ENCODE data around the gene LAMC2.

Gene LAMC2

DNA sequence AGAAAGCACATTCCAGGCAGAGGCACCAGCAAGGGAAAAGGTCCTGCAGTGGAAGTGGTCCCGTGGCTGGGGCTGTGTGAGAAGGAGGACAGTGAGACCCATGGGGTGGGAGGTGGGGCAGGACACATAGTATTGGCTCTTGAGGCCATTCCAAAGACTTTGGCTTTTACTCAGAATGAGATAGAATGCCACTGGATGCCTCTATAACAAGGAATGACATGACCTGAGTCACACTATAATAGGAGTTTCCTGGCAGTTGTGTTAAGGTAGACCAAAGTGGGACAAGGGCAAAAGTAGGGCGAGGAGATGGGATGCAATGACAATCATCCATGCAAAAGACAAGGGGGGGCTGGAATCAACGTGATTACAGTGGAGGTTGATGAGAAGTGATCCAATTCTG, 24.7 kb upstream of the LAMC2 start:
- H3K36me3 Mint-ChIP-seq = no peaks in the 10 kb centered on the region
- H3K4me1 Mint-ChIP-seq = no peaks in the 10 kb centered on the region
- H3K27ac Mint-ChIP-seq = no peak overlapping the region
- H3K9me3 Mint-ChIP-seq = no peaks in the 10 kb centered on the region
- no peak overlapping the region for H3K4me3 Mint-ChIP-seq
- H3K27me3 Mint-ChIP-seq = peaks cover 10% of the 10 kb centered on the region
- ATAC-seq = no peak

DNA sequence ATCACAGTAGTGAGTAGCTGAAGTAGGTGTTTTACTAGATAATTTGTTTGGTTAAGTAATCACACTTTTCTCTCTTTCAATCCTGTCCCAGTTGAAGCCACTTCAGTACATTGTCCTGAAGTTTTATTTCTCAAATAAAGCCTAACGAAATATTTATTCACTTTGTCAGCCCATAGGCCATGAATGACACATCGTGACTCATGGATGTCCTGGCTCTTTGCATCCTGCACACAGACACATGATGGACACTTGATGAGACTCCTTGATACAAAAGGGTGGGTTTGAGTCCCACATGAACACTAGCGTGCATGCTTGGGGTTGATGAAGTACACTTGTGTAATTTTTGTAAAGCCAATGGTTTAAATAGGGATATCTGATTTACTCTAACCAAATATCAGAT, 22.7 kb upstream of the LAMC2 start:
- Mint-ChIP-seq H3K4me1 (no peaks in the 10 kb centered on the region), H3K27me3 (no peaks in the 10 kb centered on the region), H3K4me3 (no peak overlapping the region), H3K9me3 (no peaks in the 10 kb centered on the region), H3K36me3 (no peaks in the 10 kb centered on the region), H3K27ac (no peak overlapping the region)
- no peak for ATAC-seq

- no peak for ATAC-seq
- no peaks in the 10 kb centered on the region for H3K36me3 Mint-ChIP-seq
- no peaks in the 10 kb centered on the region for H3K9me3 Mint-ChIP-seq
- H3K27me3 Mint-ChIP-seq = no peaks in the 10 kb centered on the region
- H3K4me1 Mint-ChIP-seq = no peaks in the 10 kb centered on the region
- no peak overlapping the region for H3K4me3 Mint-ChIP-seq
- no peak overlapping the region for H3K27ac Mint-ChIP-seq
Measured at GRCh38 chr1:183164340-183164739, 21.7 kb upstream of the LAMC2 start.

DNA sequence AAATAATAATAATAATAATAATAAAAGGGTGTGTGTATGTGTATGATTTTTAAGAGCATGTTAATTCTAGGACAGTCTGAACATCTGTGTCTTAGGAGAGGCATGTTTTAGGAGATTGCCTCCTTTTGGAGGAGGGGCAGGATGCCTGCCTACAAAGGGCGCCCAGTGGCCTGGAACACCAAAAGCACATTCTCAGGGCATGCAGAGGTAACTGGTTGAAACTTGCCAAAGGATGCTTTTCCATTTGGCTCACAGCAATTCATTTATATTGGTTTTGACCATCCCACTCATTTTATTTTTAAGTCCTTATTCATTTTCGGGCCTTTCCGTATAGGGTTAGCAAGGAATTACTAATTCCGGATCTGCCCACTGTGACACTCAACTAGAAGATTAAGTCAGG, 21.1 kb upstream of the LAMC2 start:
- H3K4me3 Mint-ChIP-seq = no peak overlapping the region
- no peaks in the 10 kb centered on the region for H3K27me3 Mint-ChIP-seq
- no peaks in the 10 kb centered on the region for H3K4me1 Mint-ChIP-seq
- ATAC-seq = no peak
- no peaks in the 10 kb centered on the region for H3K9me3 Mint-ChIP-seq
- H3K36me3 Mint-ChIP-seq = no peaks in the 10 kb centered on the region
- no peak overlapping the region for H3K27ac Mint-ChIP-seq

- no peak for ATAC-seq
- Mint-ChIP-seq H3K4me3 (no peak overlapping the region), H3K4me1 (no peaks in the 10 kb centered on the region), H3K27ac (no peak overlapping the region), H3K36me3 (no peaks in the 10 kb centered on the region), H3K27me3 (no peaks in the 10 kb centered on the region), H3K9me3 (no peaks in the 10 kb centered on the region)
Measured at GRCh38 chr1:183165456-183165855, 20.6 kb upstream of the LAMC2 start.

DNA sequence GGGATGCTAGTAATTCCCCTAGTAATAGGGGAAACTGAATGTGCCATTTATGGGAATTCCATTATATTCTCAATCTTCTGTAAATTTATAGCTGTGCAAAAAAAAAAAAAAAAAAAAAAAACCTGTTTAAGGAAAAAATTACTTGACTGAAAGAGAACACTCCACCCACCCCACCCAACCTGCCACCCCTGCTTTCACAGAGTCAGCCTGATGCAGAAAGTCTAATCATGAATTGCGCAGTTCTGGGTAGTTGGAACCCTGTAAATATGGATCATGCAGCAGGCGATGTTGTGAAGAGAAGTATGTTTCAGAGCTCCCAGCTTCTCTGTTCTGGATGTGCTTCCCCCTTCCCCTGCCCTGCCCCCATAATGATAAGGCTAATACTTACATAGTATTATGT, 19.6 kb upstream of the LAMC2 start:
- Mint-ChIP-seq H3K27me3 (peaks cover 4% of the 10 kb centered on the region), H3K36me3 (no peaks in the 10 kb centered on the region), H3K4me1 (no peaks in the 10 kb centered on the region), H3K27ac (no peak overlapping the region), H3K4me3 (no peak overlapping the region), H3K9me3 (no peaks in the 10 kb centered on the region)
- ATAC-seq = no peak

- no peak for ATAC-seq
- Mint-ChIP-seq H3K27ac (no peak overlapping the region), H3K36me3 (no peaks in the 10 kb centered on the region), H3K27me3 (peaks cover 12% of the 10 kb centered on the region), H3K4me1 (no peaks in the 10 kb centered on the region), H3K4me3 (no peak overlapping the region), H3K9me3 (no peaks in the 10 kb centered on the region)
Measured at GRCh38 chr1:183167676-183168075, 18.4 kb upstream of the LAMC2 start.

GRCh38 chr1:183168308-183168707, 17.8 kb upstream of the LAMC2 start:
- no peak overlapping the region for H3K4me3 Mint-ChIP-seq
- no peak for ATAC-seq
- H3K27ac Mint-ChIP-seq = no peak overlapping the region
- H3K36me3 Mint-ChIP-seq = no peaks in the 10 kb centered on the region
- peaks cover 12% of the 10 kb centered on the region for H3K27me3 Mint-ChIP-seq
- no peaks in the 10 kb centered on the region for H3K9me3 Mint-ChIP-seq
- no peaks in the 10 kb centered on the region for H3K4me1 Mint-ChIP-seq

- H3K9me3 Mint-ChIP-seq = peaks cover 3% of the 10 kb centered on the region
- no peaks in the 10 kb centered on the region for H3K4me1 Mint-ChIP-seq
- no peak for ATAC-seq
- H3K27ac Mint-ChIP-seq = no peak overlapping the region
- no peaks in the 10 kb centered on the region for H3K36me3 Mint-ChIP-seq
- H3K27me3 Mint-ChIP-seq = peaks cover 20% of the 10 kb centered on the region
- H3K4me3 Mint-ChIP-seq = no peak overlapping the region
Measured at GRCh38 chr1:183173828-183174227, 12.2 kb upstream of the LAMC2 start.

- H3K4me3 Mint-ChIP-seq = no peak overlapping the region
- peaks cover 20% of the 10 kb centered on the region for H3K27me3 Mint-ChIP-seq
- peaks cover 3% of the 10 kb centered on the region for H3K9me3 Mint-ChIP-seq
- H3K27ac Mint-ChIP-seq = no peak overlapping the region
- ATAC-seq = no peak
- H3K36me3 Mint-ChIP-seq = no peaks in the 10 kb centered on the region
- peaks cover 13% of the 10 kb centered on the region for H3K4me1 Mint-ChIP-seq
Measured at GRCh38 chr1:183175631-183176030, 10.4 kb upstream of the LAMC2 start.

- H3K27me3 Mint-ChIP-seq = peaks cover 8% of the 10 kb centered on the region
- no peak for ATAC-seq
- H3K4me3 Mint-ChIP-seq = no peak overlapping the region
- no peak overlapping the region for H3K27ac Mint-ChIP-seq
- no peaks in the 10 kb centered on the region for H3K36me3 Mint-ChIP-seq
- peaks cover 3% of the 10 kb centered on the region for H3K9me3 Mint-ChIP-seq
- H3K4me1 Mint-ChIP-seq = peaks cover 18% of the 10 kb centered on the region
Measured at GRCh38 chr1:183178545-183178944, 7.5 kb upstream of the LAMC2 start.

GRCh38 chr1:183179033-183179432, 7.0 kb upstream of the LAMC2 start:
- H3K9me3 Mint-ChIP-seq = peaks cover 3% of the 10 kb centered on the region
- H3K36me3 Mint-ChIP-seq = no peaks in the 10 kb centered on the region
- peaks cover 8% of the 10 kb centered on the region for H3K27me3 Mint-ChIP-seq
- no peak overlapping the region for H3K4me3 Mint-ChIP-seq
- no peak overlapping the region for H3K27ac Mint-ChIP-seq
- no peak for ATAC-seq
- H3K4me1 Mint-ChIP-seq = peaks cover 18% of the 10 kb centered on the region

DNA sequence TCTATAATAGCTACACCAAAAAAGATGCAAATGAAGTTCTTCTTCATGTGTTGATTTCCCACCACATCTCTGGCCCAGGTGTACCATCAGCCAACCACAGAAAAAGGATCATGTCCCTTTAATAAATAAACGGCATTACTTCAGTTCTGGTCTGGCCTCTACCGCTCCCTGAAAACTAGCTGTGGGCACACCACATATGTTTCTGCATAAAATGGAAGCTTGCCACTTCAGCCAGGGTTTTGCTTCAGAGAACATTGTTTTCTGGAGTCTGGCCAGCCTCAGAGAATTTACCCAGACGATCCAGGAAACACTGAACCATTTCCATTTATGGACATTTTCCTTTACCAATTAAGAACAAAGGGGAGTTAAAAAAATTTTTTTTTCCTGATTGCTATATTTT, 5.8 kb upstream of the LAMC2 start:
- Mint-ChIP-seq H3K27ac (peak overlapping the region; percentile 54), H3K9me3 (no peaks in the 10 kb centered on the region), H3K4me3 (no peak overlapping the region), H3K36me3 (no peaks in the 10 kb centered on the region), H3K4me1 (peaks cover 18% of the 10 kb centered on the region), H3K27me3 (peaks cover 2% of the 10 kb centered on the region)
- no peak for ATAC-seq

GRCh38 chr1:183180634-183181056, 5.4 kb upstream of the LAMC2 start:
- H3K4me3 Mint-ChIP-seq = no peak overlapping the region
- H3K9me3 Mint-ChIP-seq = no peaks in the 10 kb centered on the region
- peaks cover 6% of the 10 kb centered on the region for H3K27me3 Mint-ChIP-seq
- peak; percentile 78 for ATAC-seq
- H3K4me1 Mint-ChIP-seq = peaks cover 18% of the 10 kb centered on the region
- no peaks in the 10 kb centered on the region for H3K36me3 Mint-ChIP-seq
- H3K27ac Mint-ChIP-seq = peak overlapping the region; percentile 54

DNA sequence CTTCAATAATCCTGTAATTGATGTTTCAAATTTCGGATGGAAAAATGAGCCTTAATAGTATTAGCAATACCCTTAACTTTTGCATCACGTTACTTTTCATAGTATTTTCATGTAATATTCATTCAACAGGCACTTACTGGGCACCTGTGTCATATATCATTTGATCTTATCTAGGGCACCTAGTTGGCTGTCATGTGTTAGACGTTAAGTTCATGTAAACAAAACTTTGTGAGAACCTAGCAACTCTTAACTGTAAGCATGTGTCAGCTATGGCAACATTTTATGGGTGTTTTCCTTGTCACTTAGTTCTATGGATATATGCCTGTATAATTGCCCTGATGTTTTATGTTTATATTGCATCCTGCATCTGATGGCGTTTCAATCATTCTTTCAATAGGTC, 777 bp downstream of the LAMC2 start:
- Mint-ChIP-seq H3K27ac (no peak overlapping the region), H3K27me3 (peaks cover 34% of the 10 kb centered on the region), H3K4me3 (no peak overlapping the region), H3K4me1 (peaks cover 7% of the 10 kb centered on the region), H3K36me3 (no peaks in the 10 kb centered on the region), H3K9me3 (no peaks in the 10 kb centered on the region)
- ATAC-seq = no peak

- Mint-ChIP-seq H3K36me3 (no peaks in the 10 kb centered on the region), H3K4me1 (peaks cover 7% of the 10 kb centered on the region), H3K27ac (no peak overlapping the region), H3K9me3 (no peaks in the 10 kb centered on the region), H3K27me3 (peaks cover 42% of the 10 kb centered on the region), H3K4me3 (no peak overlapping the region)
- no peak for ATAC-seq
Measured at GRCh38 chr1:183188240-183188639, 2.2 kb downstream of the LAMC2 start.

DNA sequence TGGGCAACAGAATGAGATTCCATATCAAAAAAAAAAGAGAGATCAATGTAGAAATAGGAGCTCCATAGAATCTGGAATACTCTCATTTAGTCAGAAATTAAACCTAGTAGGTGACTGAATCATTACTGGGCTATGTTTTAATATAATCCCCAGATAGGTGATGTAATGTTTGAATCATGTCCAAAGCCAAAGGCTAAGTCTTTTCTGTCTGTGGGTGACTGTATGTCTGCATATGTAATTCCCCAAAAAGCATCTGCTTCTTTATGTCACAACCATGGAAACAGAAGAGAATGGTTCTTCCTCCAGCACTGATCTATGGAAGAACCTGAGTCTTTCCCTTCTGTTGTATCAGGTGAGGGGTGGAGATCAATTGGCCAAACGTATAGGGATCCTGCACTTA, 5.8 kb downstream of the LAMC2 start:
- no peak for ATAC-seq
- Mint-ChIP-seq H3K4me1 (peaks cover 8% of the 10 kb centered on the region), H3K27ac (no peak overlapping the region), H3K27me3 (peaks cover 44% of the 10 kb centered on the region), H3K9me3 (no peaks in the 10 kb centered on the region), H3K4me3 (no peak overlapping the region), H3K36me3 (no peaks in the 10 kb centered on the region)
